ENCODE results near the gene CCDC7. TPM values are rescaled to one million over a fixed set of nuclear protein-coding genes. Genes with fewer than 3 reads are reported as not detected.
"Not testable (repeated sequence)": the region's sequence is repeated elsewhere in the genome, so short reads cannot be mapped to it uniquely, and the experiment has no call there.

The CCDC7 gene
- total and polyA plus RNA-seq, 2 experiments from 2014 or later = 2.2 TPM

DNA sequence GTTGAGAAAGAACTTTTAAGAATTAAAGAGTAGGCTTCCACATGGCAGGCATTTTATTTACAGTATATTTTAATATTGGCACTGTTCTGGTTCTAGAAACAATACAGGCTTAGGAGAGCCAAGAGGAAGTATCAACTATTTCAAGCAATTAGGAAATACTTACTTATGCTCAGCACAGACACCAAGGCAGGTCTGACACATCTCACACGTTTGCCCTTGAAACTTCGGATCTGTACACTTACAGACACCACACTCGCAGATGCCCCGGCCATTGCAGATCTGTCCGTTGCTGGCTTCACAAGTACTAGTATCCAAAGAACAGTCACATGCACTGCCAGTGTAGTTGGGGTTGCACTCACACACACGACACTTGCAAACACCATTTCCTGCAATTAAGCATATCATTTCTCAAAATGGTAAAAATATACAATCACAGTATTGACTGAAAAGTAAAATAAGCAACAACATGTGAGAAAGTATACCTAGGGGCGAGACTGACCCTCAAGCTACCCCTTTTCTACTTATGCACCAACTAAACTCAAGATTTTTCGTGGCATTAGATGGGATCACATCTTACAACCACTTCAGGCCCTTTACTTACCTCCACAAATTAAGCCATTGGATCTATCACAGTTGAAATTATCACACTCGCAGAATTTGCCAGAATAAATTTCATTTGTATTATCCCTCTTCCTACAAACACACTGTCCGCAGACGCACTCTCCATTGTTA lies 465.5 kb downstream of the CCDC7 start:
- Histone ChIP-seq H4K20me1 (ENCODE audit: insufficient read depth) (no peaks in the 10 kb centered on the region), H3F3A (ENCODE audit: insufficient read depth) (peaks cover 88% of the 10 kb centered on the region), H3K27ac (peak overlapping the region; percentile 17), H3K79me2 (ENCODE audit: insufficient read depth) (peaks cover 100% of the 10 kb centered on the region), H3K27me3 (replicated peaks; ENCODE audit: insufficient read depth) (no peaks in the 10 kb centered on the region), H3K4me1 (ENCODE audit: insufficient read depth) (peaks cover 4% of the 10 kb centered on the region; the same call in 1 of the 2 replicates), H2AFZ (no peak overlapping the region), H3K9ac (no peak overlapping the region), H3K36me3 (ENCODE audit: low read depth) (peaks cover 83% of the 10 kb centered on the region), H3K4me3 (no peak overlapping the region), H3K9me2 (ENCODE audit: insufficient read depth) (no peaks in the 10 kb centered on the region), H3K4me2 (ENCODE audit: unreplicated experiment) (no peak overlapping the region), H3K9me3 (ENCODE audit: low read depth) (no peaks in the 10 kb centered on the region)
- in situ Hi-C loops (cut with MboI) = no loop called here
- TF ChIP-seq EZH2 (IDR thresholded peaks at IDR 0.05; ENCODE audit: insufficient read depth, poor library complexity, severe bottlenecking) = no peak
- TF ChIP-seq EZH2phosphoT487 (IDR thresholded peaks at IDR 0.05; ENCODE audit: insufficient read depth, low read depth) = no peak
- 85 to 89% methylated on average over 11 of the region's 11 CpGs for WGBS, 2 experiments (ENCODE audit: low coverage in 1 of 2, low lambda C conversion rate in 2 of 2, missing lambda C conversion rate in 2 of 2)
- DNase-seq = no peak

DNA sequence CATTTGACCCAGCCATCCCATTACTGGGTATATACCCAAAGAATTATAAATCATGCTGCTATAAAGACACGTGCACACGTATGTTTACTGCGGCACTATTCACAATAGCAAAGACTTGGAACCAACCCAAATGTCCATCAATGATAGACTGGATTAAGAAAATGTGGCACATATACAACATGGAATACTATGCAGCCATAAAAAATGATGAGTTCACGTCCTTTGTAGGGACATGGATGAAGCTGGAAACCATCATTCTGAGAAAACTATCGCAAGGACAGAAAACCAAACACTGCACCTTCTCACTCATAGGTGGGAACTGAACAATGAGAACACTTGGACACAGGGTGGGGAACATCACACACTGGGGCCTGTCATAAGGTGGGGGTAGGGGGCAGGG lies 471.9 kb downstream of the CCDC7 start:
- H3K9me2 ChIP-seq (ENCODE audit: insufficient read depth); H3K4me2 ChIP-seq (ENCODE audit: unreplicated experiment); H3K27ac ChIP-seq; DNase-seq; H2AFZ ChIP-seq; H4K20me1 ChIP-seq (ENCODE audit: insufficient read depth); H3K9me3 ChIP-seq (ENCODE audit: low read depth); H3K4me3 ChIP-seq; H3K9ac ChIP-seq; in situ Hi-C loops (cut with MboI); H3K4me1 ChIP-seq (ENCODE audit: insufficient read depth); H3K27me3 ChIP-seq (replicated peaks; ENCODE audit: insufficient read depth): not testable (repeated sequence)
- H3K79me2 ChIP-seq (ENCODE audit: insufficient read depth) = peaks cover 98% of the 10 kb centered on the region
- 88 to 93% methylated on average over 5 of the region's 5 CpGs for WGBS, 2 experiments (ENCODE audit: low coverage in 1 of 2, low lambda C conversion rate in 2 of 2, missing lambda C conversion rate in 2 of 2)
- peaks cover 83% of the 10 kb centered on the region for H3F3A ChIP-seq (ENCODE audit: insufficient read depth)
- H3K36me3 ChIP-seq (ENCODE audit: low read depth) = peaks cover 83% of the 10 kb centered on the region

DNA sequence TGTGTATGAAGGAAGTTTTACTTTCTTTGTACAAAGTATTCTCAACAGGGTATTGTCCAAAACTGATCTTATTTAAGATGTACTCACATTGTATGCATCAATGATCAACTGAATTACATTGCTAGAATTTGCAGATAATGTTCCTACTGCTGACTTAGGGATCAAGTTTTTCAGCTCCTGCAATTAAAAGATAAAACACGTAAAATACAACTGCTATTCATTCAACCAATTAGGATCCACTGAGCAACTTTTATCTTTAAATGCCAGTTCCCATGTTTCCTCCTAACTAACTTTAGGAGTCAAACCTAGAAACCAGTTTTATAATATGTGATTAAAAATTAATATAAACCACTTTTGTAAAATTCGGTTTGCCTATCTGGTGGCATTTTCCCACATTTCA lies 476.2 kb downstream of the CCDC7 start:
- no peaks in the 10 kb centered on the region for H3K27me3 ChIP-seq (replicated peaks; ENCODE audit: insufficient read depth)
- 98 to 99% methylated on average over 2 of the region's 2 CpGs for WGBS, 2 experiments (ENCODE audit: low coverage in 1 of 2, low lambda C conversion rate in 2 of 2, missing lambda C conversion rate in 2 of 2)
- in situ Hi-C loops (cut with MboI) = no loop called here
- TF ChIP-seq EZH2 (IDR thresholded peaks at IDR 0.05; ENCODE audit: insufficient read depth, poor library complexity, severe bottlenecking) (no peak), EZH2phosphoT487 (IDR thresholded peaks at IDR 0.05; ENCODE audit: insufficient read depth, low read depth) (no peak)
- H3K27ac ChIP-seq = peak overlapping the region; percentile 28
- H4K20me1 ChIP-seq (ENCODE audit: insufficient read depth) = peaks cover 4% of the 10 kb centered on the region; the same call in 1 of the 2 replicates
- H3K36me3 ChIP-seq (ENCODE audit: low read depth) = peaks cover 99% of the 10 kb centered on the region
- H3K9me3 ChIP-seq (ENCODE audit: low read depth) = no peaks in the 10 kb centered on the region
- no peak for DNase-seq
- peaks cover 15% of the 10 kb centered on the region; the same call in 1 of the 2 replicates for H3K4me1 ChIP-seq (ENCODE audit: insufficient read depth)
- H3F3A ChIP-seq (ENCODE audit: insufficient read depth) = peaks cover 92% of the 10 kb centered on the region
- peaks cover 100% of the 10 kb centered on the region for H3K79me2 ChIP-seq (ENCODE audit: insufficient read depth)
- H3K9ac ChIP-seq = no peak overlapping the region
- no peak overlapping the region for H3K4me2 ChIP-seq (ENCODE audit: unreplicated experiment)
- no peak overlapping the region for H2AFZ ChIP-seq
- H3K9me2 ChIP-seq (ENCODE audit: insufficient read depth) = no peaks in the 10 kb centered on the region
- no peak overlapping the region for H3K4me3 ChIP-seq

DNA sequence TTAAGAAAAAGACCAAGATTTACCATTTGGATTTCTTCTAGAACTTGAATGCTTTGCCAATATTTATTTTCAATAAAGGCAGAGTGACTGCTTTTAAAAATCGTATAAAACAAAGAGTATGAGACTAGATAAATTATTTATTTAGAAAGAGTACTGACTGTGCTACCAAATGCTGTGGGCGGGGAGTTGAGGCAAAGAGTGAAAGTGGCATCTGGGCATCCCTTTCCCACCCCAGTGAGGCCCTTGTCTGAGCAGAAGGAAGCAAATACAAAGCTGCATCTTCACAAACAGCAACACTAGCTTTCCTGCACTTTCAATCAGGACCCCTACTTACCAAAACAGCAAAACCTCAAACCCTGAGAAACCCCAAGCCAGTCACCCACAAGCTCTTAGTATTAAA lies 477.2 kb downstream of the CCDC7 start:
- peaks cover 100% of the 10 kb centered on the region for H3K79me2 ChIP-seq (ENCODE audit: insufficient read depth)
- H4K20me1 ChIP-seq (ENCODE audit: insufficient read depth) = peaks cover 4% of the 10 kb centered on the region; the same call in 1 of the 2 replicates
- H3K9me2 ChIP-seq (ENCODE audit: insufficient read depth) = no peaks in the 10 kb centered on the region
- no peaks in the 10 kb centered on the region for H3K27me3 ChIP-seq (replicated peaks; ENCODE audit: insufficient read depth)
- no peak overlapping the region for H2AFZ ChIP-seq
- no peak for DNase-seq
- 77% methylated on average over 2 of the region's 2 CpGs for WGBS, 2 experiments (ENCODE audit: low coverage in 1 of 2, low lambda C conversion rate in 2 of 2, missing lambda C conversion rate in 2 of 2)
- peaks cover 99% of the 10 kb centered on the region for H3K36me3 ChIP-seq (ENCODE audit: low read depth)
- no peaks in the 10 kb centered on the region for H3K9me3 ChIP-seq (ENCODE audit: low read depth)
- H3K9ac ChIP-seq = no peak overlapping the region
- H3K27ac ChIP-seq = peak overlapping the region; percentile 28
- peaks cover 99% of the 10 kb centered on the region for H3F3A ChIP-seq (ENCODE audit: insufficient read depth)
- in situ Hi-C loops (cut with MboI) = no loop called here
- TF ChIP-seq EZH2 (IDR thresholded peaks at IDR 0.05; ENCODE audit: insufficient read depth, poor library complexity, severe bottlenecking) = no peak
- H3K4me1 ChIP-seq (ENCODE audit: insufficient read depth) = peaks cover 15% of the 10 kb centered on the region; the same call in 1 of the 2 replicates
- H3K4me3 ChIP-seq = no peak overlapping the region
- H3K4me2 ChIP-seq (ENCODE audit: unreplicated experiment) = no peak overlapping the region

Data from GM23248 (cell line).